Mesendoderm (in vitro differentiated cells): Measurements from ENCODE around the gene ARID3B.
"Not testable (repeated sequence)": the region's sequence is repeated elsewhere in the genome, so short reads cannot be mapped to it uniquely, and the experiment has no call there.

Experiments used
- DNase-seq: peaks from one replicate; pipeline ENCODE4 v3.0.0; 2013
- H2AK5ac ChIP-seq: 2 replicates; pipeline ENCODE4 v1.6.1; 2013; ENCODE audit warnings: low read length, inconsistent platforms
- H2BK120ac ChIP-seq: 2 replicates; pipeline ENCODE4 v1.6.1; 2013; ENCODE audit warnings: low read depth, mild to moderate bottlenecking, low read length, moderate library complexity, mixed read lengths
- H2BK15ac ChIP-seq: replicated peaks from 2 replicates; pipeline ENCODE4 v1.6.1; 2013; ENCODE audit warnings: low read depth, mild to moderate bottlenecking, moderate library complexity
- H2BK5ac ChIP-seq: 2 replicates; pipeline ENCODE4 v1.6.1; 2013; ENCODE audit warnings: low read length, inconsistent platforms
- H3K18ac ChIP-seq: 2 replicates; pipeline ENCODE4 v1.6.1; 2013; ENCODE audit warnings: mild to moderate bottlenecking, low read length, mixed read lengths
- H3K23ac ChIP-seq: one replicate; pipeline ENCODE4 v1.6.1; 2013; ENCODE audit warnings: low read length
- H3K27ac ChIP-seq: 2 replicates; pipeline ENCODE4 v1.5.1; 2013; ENCODE audit warnings: low read depth, mild to moderate bottlenecking, inconsistent platforms, low read length, moderate library complexity
- H3K27me3 ChIP-seq: 2 replicates; pipeline ENCODE4 v1.6.1; 2013; ENCODE audit warnings: low read length, control low read depth, mild to moderate bottlenecking, inconsistent platforms; ENCODE audit not compliant: insufficient read depth, poor library complexity
- H3K36me3 ChIP-seq: 2 replicates; pipeline ENCODE4 v1.6.1; 2013; ENCODE audit warnings: low read length, inconsistent platforms; ENCODE audit not compliant: control insufficient read depth, insufficient read depth
- H3K4ac ChIP-seq: one replicate; pipeline ENCODE4 v1.6.1; 2013; ENCODE audit warnings: low read depth, mild to moderate bottlenecking, low read length, moderate library complexity
- H3K4me1 ChIP-seq: 2 replicates; pipeline ENCODE4 v1.6.1; 2013; ENCODE audit warnings: low read depth, low read length, inconsistent platforms; ENCODE audit not compliant: control insufficient read depth
- H3K4me2 ChIP-seq: 2 replicates; pipeline ENCODE4 v1.6.1; 2013; ENCODE audit warnings: low read length
- H3K4me3 ChIP-seq: 2 replicates; pipeline ENCODE4 v1.5.1; 2013; ENCODE audit warnings: mild to moderate bottlenecking, low read length
- H3K56ac ChIP-seq: one replicate; pipeline ENCODE4 v1.6.1; 2013; ENCODE audit warnings: low read length
- H3K79me1 ChIP-seq: 2 replicates; pipeline ENCODE4 v1.6.1; 2013; ENCODE audit warnings: low read length, inconsistent platforms
- H3K79me2 ChIP-seq: 2 replicates; pipeline ENCODE4 v1.6.1; 2013; ENCODE audit warnings: mild to moderate bottlenecking, low read length; ENCODE audit not compliant: control insufficient read depth, insufficient read depth
- H3K9ac ChIP-seq: 2 replicates; pipeline ENCODE4 v1.6.1; 2013; ENCODE audit warnings: low read length, inconsistent platforms
- H4K5ac ChIP-seq: one replicate; pipeline ENCODE4 v1.6.1; 2013; ENCODE audit warnings: low read length
- H4K8ac ChIP-seq: one replicate; pipeline ENCODE4 v1.6.1; 2013; ENCODE audit warnings: low read depth, mild to moderate bottlenecking, control low read depth, low read length, moderate library complexity
- WGBS: extraction: QIAGEN DNeasy Blood & Tissue Kit; methylation state at CpG from one replicate; pipeline ENCODE4 v1.1.7; 2013; ENCODE audit warnings: low lambda C conversion rate, missing lambda C conversion rate; ENCODE audit not compliant: insufficient coverage; ENCODE audit errors: extremely low coverage; 5-methylcytosine and 5-hydroxymethylcytosine counted together

ARID3B gene

GRCh38 chr15:74626752-74627692, 86.0 kb downstream of the ARID3B start:
- Histone ChIP-seq H3K4me3 (no peak overlapping the region), H3K9ac (no peak overlapping the region), H3K36me3 (peaks cover 15% of the 10 kb centered on the region), H3K4ac (no peak overlapping the region), H2BK5ac (no peak overlapping the region), H3K79me1 (peaks cover 5% of the 10 kb centered on the region), H2AK5ac (no peak overlapping the region), H4K5ac (no peak overlapping the region), H3K23ac (no peak overlapping the region), H3K56ac (no peak overlapping the region), H3K4me1 (no peaks in the 10 kb centered on the region), H3K18ac (no peak overlapping the region), H3K79me2 (peaks cover 2% of the 10 kb centered on the region), H3K27me3 (no peaks in the 10 kb centered on the region), H3K4me2 (no peak overlapping the region), H2BK120ac (no peak overlapping the region), H2BK15ac (no peak overlapping the region), H4K8ac (no peak overlapping the region), H3K27ac (no peak overlapping the region)
- no CpG with 5 or more reads among the region's 10 CpGs for WGBS
- no peak for DNase-seq

- Histone ChIP-seq H3K9ac (no peak overlapping the region), H3K4ac (no peak overlapping the region), H3K79me1 (peaks cover 2% of the 10 kb centered on the region), H3K79me2 (no peaks in the 10 kb centered on the region), H3K4me1 (no peaks in the 10 kb centered on the region), H2BK15ac (no peak overlapping the region), H4K8ac (no peak overlapping the region), H3K27ac (no peak overlapping the region), H3K36me3 (peaks cover 12% of the 10 kb centered on the region), H2BK120ac (no peak overlapping the region), H2AK5ac (no peak overlapping the region), H4K5ac (no peak overlapping the region), H3K27me3 (no peaks in the 10 kb centered on the region), H3K18ac (no peak overlapping the region), H3K4me2 (no peak overlapping the region), H3K23ac (no peak overlapping the region), H3K56ac (no peak overlapping the region), H2BK5ac (no peak overlapping the region), H3K4me3 (no peak overlapping the region)
- WGBS = no CpG with 5 or more reads among the region's 5 CpGs
- no peak for DNase-seq
These were observed 86.7 kb downstream of the ARID3B start for GRCh38 chr15:74627766-74628165.

GRCh38 chr15:74628199-74628598, 87.2 kb downstream of the ARID3B start:
- Histone ChIP-seq H3K56ac (no peak overlapping the region), H2AK5ac (no peak overlapping the region), H4K5ac (no peak overlapping the region), H3K18ac (no peak overlapping the region), H3K79me1 (no peaks in the 10 kb centered on the region), H3K4me2 (no peak overlapping the region), H3K4ac (no peak overlapping the region), H2BK15ac (no peak overlapping the region), H3K9ac (no peak overlapping the region), H3K23ac (no peak overlapping the region), H4K8ac (no peak overlapping the region), H2BK120ac (no peak overlapping the region), H3K4me1 (no peaks in the 10 kb centered on the region), H2BK5ac (no peak overlapping the region), H3K4me3 (no peak overlapping the region), H3K27ac (no peak overlapping the region), H3K79me2 (no peaks in the 10 kb centered on the region), H3K27me3 (no peaks in the 10 kb centered on the region), H3K36me3 (peaks cover 12% of the 10 kb centered on the region)
- no CpG with 5 or more reads among the region's 3 CpGs for WGBS
- DNase-seq = no peak

- Histone ChIP-seq H3K27me3 (no peaks in the 10 kb centered on the region), H3K79me2 (no peaks in the 10 kb centered on the region), H3K4me3 (no peak overlapping the region), H3K18ac (no peak overlapping the region), H4K8ac (no peak overlapping the region), H3K9ac (no peak overlapping the region), H3K79me1 (no peaks in the 10 kb centered on the region), H2BK5ac (no peak overlapping the region), H3K27ac (no peak overlapping the region), H3K36me3 (peaks cover 12% of the 10 kb centered on the region), H3K4ac (no peak overlapping the region), H3K4me1 (no peaks in the 10 kb centered on the region), H4K5ac (no peak overlapping the region), H2BK120ac (no peak overlapping the region), H2AK5ac (no peak overlapping the region), H3K4me2 (no peak overlapping the region), H2BK15ac (no peak overlapping the region), H3K56ac (no peak overlapping the region), H3K23ac (no peak overlapping the region)
- no CpG with 5 or more reads among the region's 5 CpGs for WGBS
- no peak for DNase-seq
These were observed 87.9 kb downstream of the ARID3B start for GRCh38 chr15:74628949-74629348.

DNA sequence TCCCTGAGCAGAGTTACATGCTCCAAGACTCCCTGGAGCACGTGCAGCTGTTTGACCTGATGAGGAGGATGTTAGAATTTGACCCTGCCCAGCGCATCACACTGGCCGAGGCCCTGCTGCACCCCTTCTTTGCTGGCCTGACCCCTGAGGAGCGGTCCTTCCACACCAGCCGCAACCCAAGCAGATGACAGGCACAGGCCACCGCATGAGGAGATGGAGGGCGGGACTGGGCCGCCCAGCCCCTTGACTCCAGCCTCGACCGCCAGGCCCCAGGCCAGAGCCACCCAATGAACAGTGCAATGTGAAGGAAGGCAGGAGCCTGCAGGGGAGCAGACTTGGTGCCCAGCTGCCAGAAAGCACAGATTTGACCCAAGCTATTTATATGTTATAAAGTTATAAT, 88.7 kb downstream of the ARID3B start:
- not testable (repeated sequence) for H3K4me3 ChIP-seq, H4K5ac ChIP-seq, H3K27me3 ChIP-seq, H3K9ac ChIP-seq, H3K23ac ChIP-seq, H3K56ac ChIP-seq, H3K4me2 ChIP-seq, H3K79me1 ChIP-seq, H2AK5ac ChIP-seq, H3K4me1 ChIP-seq, H3K27ac ChIP-seq, H3K4ac ChIP-seq, H2BK120ac ChIP-seq, H3K79me2 ChIP-seq, H4K8ac ChIP-seq, H2BK15ac ChIP-seq, H3K18ac ChIP-seq, H2BK5ac ChIP-seq, DNase-seq
- peaks cover 12% of the 10 kb centered on the region for H3K36me3 ChIP-seq
- no CpG with 5 or more reads among the region's 10 CpGs for WGBS
